Stimulated activated CD4-positive, alpha-beta T cell treated with anti-CD3 and anti-CD28 coated beads, Interleukin-2, amount 100 ng/mL, for 24 hours (primary cell): ENCODE measurements around the gene LHFPL3.
A peak's percentile ranks its signal among the peaks of the same experiment; 100 is the strongest.
"Not testable (repeated sequence)": the region's sequence is repeated elsewhere in the genome, so short reads cannot be mapped to it uniquely, and the experiment has no call there.

Experiments
- DNase-seq, 2 donors: peaks; one replicate each; pipeline ENCODE4 v3.0.0-alpha.2; 2020

LHFPL3 gene

DNA sequence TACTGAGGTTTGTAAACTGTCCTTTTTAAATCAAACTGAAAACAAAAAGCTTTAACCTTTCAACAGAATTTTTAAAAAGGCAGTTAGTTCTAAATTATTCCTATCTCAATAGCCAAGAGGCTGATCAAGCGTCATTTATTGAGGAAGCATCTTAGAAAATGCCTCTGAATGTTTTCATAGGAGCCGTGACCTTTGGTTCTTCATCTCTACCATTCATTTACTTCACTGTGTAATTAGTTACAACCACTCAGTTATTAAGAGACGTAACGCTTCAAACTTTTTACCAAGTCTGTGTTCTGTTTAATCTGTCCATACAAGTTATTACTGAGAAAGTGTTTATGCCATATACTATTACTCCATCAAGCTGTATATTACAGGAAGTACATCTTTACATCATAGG lies 578.2 kb downstream of the LHFPL3 start:
- DNase-seq, result no peak

DNA sequence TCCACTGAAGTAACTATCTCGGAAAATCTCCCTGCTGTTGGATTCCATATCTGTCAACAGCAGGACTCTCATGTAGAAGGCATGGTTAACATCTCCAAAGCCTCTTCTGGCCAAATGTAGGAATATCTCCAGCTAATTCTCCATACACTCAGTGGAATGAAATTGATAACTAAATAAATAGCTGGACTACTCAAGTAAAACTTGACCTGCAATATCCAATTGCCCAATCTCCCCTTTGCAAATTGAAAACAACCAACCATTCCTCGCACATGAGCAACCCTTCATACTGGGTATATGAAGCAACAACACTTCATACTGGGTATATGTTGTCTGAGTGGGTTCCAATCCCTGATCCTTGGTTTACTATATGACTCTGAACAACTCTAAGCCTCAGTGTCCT lies 580.2 kb downstream of the LHFPL3 start:
- DNase-seq, result no peak

DNA sequence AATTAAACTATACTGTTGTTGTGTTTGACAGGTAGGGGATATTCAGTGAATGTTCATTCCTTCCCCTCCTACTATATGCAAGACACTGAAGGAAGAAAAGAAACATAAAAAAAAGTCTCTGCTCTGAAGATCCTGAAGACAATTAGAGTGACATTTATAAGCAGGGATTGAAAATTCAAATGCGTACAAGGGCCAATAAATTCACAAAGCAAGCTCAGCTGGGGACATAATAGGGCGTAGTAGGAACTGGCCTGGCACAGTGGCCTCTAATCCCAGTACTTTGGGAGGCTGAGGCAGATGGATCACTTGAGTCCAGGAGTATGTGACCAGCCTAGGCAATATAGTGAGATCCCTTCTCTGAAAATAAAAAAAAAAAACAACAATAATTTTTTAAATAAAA lies 580.7 kb downstream of the LHFPL3 start:
- no peak for DNase-seq

DNA sequence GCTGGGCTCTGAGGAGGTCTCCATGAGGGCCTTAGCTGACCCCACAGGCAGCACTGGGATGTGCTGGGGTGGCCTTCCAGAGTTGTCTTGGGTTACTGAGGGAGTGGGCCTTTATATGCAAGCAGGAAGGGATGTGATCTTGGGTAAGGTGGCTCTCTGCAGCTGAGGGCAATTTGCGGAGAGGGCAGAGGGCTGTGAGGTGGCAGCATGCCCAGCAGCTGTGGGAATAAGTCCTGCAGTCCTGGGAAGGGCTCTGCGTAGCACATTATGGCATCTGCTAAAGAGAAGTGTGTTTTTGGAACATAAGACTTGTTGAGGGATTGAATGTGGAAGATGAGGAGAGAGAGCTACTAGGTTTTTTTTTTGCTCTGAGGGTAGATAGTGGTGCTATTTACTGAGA lies 586.0 kb downstream of the LHFPL3 start:
- no peak for DNase-seq

DNA sequence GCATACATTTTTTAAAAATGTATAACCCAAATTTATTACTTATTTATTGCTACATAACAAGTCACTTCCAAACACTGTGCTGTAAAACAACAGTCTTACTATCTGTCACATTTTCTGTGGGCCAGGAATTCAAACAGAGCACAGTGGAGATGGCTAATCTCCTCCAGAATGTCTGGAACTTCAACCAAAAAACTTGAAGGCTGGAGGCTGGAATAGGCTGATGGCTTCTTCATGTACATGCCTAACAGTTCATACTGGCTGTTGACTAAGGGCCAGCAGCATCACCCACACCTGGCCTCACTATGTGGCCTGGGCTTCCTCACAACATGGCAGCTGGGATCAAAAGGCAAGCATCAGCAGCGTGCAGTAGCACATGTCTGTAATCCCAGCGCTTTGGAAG lies 593.2 kb downstream of the LHFPL3 start:
- no peak for DNase-seq

DNA sequence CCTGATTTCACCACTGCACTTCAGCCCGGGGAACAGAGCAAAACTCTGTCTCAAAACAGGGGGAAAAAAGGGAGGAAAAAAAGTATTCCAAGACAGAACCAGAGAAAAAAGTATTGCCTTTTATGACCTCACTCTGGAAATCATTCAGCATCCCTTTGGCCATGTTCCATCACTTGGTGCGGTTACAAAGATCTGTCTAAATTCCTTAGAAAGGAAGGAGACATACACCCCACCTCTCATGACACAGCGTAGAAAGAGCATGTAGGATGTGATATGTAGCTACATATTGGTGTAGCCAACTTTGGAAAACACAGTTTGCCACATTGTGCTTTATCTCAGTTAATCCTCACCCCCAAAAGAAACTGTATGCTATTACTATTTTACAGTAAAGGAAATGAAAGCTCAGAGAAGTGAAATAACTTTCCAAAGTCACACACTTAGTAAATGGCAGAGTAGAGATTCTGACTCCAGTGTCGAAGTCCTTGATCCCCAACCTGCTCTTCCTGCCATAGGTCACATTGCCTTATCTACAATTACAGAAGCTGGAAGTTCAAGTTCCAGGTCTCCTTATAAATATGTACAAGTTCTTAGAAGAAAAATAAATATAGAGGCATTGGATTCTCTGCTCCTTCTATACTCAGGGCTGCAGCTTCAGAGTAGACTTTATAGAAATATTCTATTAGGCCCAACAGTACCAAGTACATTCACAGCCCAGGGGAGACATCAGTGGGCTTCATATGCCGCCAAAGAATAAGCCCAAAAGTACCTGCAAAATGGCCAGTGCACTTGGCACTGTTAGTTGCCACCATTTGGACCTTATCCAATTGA lies 594.0 kb downstream of the LHFPL3 start:
- no peak for DNase-seq

DNA sequence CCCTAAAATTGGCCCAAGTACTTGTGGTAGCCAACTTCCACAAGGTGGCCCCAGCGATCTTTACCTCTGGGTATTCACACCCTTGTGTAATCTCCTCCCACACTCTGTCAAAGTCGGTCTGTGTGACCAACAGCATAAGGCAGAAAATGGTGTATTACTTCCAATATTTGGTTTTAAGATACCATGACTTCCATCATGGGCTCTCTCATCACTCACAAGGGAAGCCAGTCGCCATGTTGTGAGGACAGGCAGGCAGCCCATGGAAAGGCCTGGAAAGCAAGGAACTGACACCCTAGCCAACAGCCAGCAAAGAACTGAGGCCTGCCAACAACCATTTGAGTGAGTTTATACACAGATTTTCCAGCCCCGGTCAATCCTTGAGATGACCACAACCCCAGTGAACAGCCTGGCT lies 594.6 kb downstream of the LHFPL3 start:
- peak; percentile 72 to 74 for DNase-seq

DNA sequence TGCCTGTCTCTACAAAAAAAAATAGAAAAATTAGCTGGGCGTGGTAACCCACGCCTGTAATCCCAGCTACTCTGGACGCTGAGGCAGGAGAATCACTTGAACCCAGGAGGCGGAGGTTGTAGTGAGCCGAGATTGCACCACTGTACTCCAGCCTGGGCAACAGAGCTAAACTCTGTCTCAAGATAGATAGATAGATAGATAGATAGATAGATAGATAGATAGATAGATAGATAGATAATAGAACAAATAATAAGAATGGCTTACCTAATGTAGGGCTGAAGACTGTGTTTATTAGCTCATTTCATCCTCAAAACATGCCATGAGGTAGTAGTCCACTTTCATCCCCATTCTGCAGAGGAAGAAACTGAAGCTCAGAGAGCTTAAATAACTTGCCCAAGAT lies 597.8 kb downstream of the LHFPL3 start:
- not testable (repeated sequence) for DNase-seq

DNA sequence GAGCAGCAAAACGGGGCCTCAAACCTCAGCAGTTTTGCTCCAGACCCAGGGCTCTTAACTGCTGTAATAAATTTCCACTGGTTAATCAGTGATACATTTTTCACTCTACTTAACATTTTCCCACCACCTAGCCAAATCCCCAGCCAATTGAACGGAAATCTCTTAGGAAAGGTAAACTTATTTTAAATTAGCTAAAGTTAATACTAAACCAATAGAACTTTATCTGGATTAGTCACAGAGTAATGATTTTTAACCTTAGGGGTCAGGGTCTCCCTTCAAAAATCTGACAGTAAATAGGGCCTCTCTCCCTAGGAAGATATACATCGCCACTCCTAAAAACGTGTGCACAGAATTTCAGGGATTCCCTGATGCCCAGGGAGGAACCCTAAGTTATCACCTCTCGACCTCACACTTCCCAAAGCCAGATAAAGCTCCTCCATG lies 598.2 kb downstream of the LHFPL3 start:
- DNase-seq, result no peak

DNA sequence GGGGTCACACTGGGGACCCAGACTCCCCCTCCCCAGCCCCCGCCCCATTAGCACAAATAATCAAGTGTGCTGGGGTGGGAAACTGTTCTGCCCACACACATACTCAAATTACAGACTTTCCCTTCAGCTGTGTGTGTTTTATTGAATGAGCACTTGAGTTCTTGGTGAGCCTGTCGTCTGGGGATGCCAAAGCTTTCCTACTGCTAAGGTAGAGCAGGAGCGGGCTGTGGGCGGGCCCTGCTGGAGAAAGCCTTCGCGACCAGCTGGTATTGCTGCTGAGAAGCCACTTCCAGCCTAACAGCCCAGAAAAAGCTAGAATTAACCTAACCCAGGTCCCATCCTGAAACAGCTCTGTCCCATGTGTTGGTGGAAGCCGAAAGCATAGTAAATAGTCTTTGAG lies 598.7 kb downstream of the LHFPL3 start:
- DNase-seq, result no peak

DNA sequence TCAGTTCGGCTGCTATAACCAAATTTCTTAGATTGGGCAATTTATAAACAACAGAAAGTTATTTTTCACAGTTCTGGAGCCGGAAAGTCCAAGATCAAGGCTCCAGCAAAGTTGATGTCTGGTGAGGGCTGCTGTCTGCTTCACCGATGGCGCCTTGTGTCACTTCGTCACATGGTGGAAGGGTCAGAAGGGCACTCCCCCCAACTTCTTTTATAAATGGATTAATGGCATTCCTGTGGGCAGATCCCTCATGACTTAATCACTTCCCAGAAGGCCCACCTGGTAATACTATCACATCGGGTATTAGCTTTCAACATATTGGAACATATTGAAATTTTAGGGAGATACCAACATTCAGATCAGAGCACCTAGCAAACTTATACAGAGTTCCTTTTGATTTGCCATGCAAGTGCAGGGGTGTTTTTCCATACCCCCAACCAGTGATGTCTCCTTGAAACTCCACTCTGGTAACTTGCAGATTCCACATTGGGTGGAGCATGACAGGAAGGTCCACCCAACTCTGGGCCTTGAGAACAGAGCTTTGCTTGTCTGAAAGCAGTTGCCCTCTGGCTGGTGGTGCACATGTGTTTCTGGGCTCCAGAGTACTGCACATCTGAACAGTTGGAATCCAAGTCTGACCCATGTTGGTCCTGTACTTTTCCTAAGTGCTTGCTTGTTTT lies 600.5 kb downstream of the LHFPL3 start:
- no peak for DNase-seq

DNA sequence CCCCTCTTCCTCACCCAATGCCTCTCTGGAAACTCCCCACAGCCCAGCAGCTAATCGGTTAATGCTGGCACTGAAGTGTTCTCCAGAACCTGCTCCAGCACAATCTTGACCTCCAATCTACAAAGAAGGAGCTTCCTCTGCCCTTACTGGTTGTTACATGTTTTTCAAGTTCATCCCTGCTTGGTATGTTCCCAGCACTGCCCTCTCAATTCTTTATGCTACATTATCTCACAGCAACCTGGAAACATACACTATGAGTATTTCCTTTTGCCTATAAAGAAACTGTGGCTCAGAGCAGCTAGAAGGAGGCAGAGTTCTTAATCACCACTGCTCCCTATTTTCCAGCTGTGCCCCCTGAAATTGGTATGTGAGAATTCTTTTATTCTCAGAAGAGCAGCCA lies 601.5 kb downstream of the LHFPL3 start:
- DNase-seq, result no peak

DNA sequence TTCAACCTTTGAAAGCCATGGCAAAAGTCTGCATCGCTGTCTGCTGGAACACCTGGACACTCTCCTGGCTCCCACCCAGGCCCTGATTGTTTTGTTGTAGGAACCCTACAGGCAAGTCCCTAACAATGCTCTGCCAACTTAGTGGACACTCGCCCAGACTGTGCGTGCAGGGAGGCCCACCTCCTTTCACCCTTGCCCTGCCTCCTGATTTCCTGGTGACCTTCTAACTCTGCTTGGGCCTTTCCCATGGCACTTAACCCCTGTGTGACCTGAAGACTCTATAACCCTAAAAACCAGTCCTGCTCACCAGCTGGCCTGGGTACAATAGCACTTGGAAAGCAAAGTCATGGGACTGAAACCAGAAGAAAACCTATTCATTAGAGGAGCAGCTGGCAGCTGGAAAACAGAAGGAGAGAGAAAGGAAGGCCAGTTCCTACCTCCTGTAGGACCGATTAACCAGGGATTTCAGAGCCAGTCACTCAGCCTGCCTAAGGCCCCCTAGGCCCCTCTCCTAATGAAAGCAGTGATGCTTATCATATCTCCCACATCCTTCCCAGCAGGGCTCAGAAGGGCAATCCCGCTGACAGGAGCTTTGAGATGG lies 602.9 kb downstream of the LHFPL3 start:
- DNase-seq, result no peak

DNA sequence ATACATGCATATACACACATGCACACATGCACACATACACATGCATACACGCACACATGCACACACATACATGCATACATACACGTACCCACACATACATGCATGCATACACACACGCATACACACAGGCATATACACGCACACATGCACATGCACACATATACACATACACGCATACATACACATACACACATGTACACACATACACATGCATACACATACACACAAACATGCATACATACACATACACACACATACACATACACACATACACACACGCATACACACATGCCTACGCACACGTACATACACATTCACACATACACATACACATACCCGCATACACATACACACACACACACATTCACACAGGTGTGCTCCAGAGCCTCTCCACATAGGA lies 604.6 kb downstream of the LHFPL3 start:
- no peak for DNase-seq

DNA sequence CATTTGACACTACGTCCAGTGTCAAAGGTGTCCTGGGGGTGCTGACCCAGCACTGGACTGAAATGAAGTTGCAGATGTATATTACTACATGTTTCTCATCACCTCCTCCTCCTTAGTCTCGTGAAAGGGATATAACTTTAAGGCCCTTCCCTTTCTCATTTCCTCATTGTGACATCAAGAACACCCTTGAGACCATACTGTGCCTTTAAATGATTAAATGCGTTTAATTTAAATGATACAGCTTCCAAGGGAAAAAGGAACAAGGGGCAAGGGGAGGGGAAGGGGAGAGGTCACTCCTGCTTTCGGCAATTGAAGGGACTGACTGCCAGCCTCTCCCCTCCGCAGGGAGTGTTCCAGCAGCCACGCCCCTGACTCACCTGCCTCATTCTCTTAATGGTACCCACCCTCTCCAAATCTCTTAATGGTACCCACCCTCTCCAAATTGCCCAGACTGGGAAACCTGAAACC lies 605.2 kb downstream of the LHFPL3 start:
- DNase-seq, result no peak

DNA sequence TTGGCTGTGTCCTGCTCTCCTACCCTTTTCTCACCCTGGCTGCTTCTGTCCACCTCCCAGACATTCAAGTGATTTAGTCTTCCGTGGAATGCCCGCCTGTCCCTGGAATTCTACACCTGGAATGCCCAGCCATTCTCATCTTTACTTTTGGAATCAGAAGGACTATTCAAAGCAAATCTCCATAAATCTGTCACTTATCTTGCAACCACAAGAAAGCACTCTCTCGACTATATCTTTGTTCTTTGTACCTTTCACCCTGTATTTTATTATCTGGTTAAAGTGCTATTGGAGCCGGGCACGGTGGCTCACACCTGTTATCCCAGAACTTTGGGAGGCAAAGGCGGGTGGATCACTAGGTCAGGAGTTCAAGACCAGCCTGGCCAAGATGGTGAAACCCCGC lies 606.3 kb downstream of the LHFPL3 start:
- no peak for DNase-seq

DNA sequence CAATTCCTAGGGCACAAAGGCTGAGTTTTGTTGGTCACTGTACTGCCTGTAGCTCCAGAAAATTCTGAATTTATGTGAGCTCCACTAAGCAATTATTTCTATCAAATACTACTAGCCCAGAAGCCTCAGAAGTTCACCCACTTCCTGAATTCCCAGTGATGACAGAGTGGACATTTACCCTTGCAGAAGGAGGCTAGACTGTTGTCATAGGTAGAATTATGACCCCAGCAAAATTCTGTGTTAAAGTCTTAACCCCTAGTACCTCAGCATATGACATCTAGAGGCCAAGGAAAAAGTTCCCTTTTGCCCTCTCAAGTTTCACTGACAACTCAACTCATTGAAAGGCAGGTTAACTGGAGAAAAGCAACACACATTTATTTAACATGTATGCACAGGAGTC lies 606.9 kb downstream of the LHFPL3 start:
- no peak for DNase-seq

DNA sequence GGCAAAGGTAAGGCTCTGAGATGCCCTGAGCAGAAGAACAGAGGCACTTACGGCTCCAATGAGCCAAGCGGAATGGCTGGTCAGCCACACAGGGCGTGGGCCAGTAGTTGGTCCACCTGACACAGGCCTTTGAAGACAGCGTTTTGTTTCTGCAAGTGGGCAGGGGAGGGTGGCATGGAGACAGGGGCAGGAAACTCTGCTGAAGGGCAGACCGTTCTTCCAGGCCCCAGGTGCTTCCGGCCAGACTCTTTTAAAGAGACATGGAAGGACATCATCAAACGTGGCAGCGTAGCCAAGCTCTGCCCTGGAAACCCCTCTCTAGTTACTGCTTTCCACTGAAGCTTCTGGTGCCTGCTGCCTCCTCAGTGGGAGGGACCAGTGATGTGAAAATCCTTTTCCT lies 608.1 kb downstream of the LHFPL3 start:
- no peak for DNase-seq

DNA sequence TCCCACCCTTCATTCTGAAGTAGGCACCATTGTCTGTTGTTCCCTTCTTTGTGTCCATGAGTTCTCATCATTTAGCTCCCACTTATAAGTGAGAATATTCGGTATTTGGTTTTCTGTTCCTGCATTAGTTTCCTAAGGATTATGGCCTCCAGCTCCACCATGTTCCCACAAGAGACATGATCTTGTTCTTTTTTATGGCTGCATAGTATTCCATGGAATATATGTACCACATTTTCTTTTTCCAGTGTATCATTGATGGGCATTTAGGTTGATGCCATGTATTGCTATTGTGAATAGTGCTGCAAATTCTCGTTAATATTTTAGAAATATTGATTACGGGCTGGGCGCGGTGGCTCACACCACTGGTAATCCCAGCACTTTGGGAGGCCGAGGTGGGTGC lies 609.1 kb downstream of the LHFPL3 start:
- not testable (repeated sequence) for DNase-seq

DNA sequence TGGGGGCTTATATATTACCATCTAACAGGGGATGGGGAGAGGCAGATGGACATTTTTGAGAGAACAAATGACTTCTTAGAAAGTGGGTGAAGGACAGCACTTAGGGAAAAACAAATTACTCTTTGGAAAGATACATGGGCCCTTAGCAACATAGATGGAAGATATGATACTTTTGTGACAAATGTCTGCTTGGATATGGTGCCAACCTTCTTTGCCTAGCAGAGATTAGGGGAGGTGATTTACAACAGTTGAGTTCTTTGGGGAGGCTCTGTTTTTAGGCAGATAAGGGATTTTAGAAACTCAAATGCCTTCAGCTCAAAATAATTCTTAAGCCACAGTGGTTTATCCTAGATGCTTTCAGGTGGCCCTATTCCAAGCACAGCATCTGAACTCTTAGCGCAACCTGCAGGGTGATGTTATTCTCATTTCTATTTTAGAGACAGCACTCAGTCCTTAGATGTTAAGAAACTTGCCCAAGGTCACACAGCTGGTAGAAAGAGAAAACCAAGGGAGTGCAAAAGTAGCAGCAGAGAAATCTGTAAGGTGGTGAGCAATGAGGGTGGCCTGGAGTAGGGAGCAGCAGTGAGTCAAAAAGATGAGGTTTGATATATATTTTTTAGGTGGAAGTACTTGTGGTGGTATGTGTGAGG lies 610.5 kb downstream of the LHFPL3 start:
- DNase-seq, result no peak

DNA sequence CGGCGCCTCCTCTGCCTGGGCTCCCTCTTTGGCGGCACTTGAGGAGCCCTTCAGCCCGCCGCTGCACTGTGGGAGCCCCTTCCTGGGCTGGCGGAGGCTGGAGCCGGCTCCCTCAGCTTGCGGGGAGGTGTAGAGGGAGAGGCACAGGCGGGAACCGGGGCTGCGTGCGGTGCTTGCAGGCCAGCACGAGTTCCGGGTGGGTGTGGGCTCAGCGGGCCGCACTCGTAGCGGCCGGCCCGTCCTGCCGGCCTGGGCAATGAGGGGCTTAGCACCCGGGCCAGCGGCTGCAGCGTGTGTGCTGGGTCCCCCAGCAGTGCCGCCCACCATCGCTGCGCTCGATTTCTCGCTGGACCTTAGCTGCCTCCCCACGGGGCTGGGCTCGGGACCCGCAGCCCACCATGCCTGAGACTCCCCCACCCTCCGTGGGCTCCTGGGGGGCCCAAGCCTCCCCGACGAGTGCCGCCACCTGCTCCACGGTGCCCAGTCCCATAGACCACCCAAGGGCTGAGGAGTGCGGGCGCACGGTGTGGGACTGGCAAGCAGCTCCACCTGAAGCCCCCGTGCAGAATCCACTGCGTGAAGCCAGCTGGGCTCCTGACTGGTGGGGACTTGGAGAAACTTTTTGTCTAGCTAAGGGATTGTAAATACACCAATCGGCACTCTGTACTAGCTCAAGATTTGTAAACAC lies 611.8 kb downstream of the LHFPL3 start:
- no peak for DNase-seq

DNA sequence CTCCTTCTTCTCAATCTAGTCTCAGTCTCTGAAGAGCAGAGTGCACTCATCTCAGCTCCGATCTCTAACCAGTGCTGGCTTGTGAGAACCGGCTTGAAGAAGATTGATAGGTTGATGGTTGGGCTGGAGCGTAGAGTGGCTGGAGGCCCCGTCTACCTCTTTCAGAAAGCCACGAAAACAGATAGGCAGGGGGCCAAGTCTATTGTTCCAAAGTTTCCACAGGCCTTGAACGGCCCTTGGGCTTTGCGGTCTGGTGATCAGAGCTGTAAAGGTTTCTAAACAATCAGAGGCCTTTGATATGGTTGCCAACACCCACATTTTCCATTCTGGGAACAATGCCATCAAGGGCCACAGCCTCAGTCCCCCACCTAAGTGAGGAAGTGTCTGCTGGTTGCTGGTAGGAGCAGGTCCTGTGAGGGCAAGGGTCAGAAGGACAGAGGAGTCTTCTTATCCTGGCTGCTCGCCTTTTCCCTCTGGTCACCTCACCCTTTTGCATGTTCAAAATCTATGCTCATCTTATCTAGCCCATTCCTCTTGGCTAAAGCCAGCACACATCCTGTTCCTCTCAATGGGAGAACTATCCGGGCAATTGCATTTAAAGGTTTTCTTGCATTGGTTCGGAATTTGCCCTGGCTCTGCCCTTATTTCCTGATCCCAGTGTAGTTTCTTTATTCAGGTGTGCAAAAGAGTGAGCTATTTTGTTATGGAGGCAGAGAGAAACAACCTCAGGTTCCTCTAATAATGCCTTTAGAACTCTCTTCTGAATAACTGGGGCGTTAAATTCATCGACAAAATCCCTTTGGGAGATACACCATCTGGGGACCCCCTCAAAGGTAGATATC lies 615.3 kb downstream of the LHFPL3 start:
- DNase-seq, result peak; percentile 72 to 75
